Panc1 (cell line): ENCODE results near the gene GPS1.

ENCODE experiments used
- TCF7L2 ChIP-seq: IDR thresholded peaks from 2 replicates; pipeline ENCODE4 v1.6.1; 2011; ENCODE audit warnings: mild to moderate bottlenecking, low read depth, low read length, inconsistent platforms
- TF ChIP-seq, protein P1 (sequence below): fragments of 450-650 bp; IDR thresholded peaks from 2 replicates; pipeline ENCODE4 v1.5.1; 2017; ENCODE audit warnings: mild to moderate bottlenecking
- TF ChIP-seq, protein P2 (sequence below), 2 experiments: IDR thresholded peaks; 2 replicates each; pipeline ENCODE4 v1.6.1; 2011 to 2012; ENCODE audit warnings: low read depth in 2 of 2, control low read depth in 1 of 2, low read length in 1 of 2, mild to moderate bottlenecking in 1 of 2, moderate library complexity in 1 of 2; ENCODE audit not compliant: insufficient read depth in 1 of 2

DNA sequence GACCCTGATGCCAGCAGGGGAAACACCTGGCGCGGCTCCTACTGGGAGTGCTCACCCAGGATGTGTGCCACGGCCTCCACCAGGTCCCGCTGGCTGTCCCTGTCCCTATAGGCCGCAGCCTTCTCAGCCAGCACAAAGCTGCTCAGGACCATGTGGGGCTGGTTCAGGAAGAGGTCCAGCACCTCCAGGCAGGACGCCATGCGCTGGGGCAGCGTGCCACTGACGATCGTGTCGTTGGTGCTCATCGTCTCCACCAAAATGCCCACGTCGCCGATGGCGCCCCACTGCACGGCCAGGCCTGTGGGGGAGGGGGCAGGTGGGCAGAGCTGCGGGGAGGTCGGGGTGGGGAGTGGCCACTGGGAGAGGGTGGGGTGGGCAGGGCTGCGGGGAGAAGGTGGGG lies 29.8 kb downstream of the GPS1 start:
- TF ChIP-seq TCF7L2: no peak
- TF ChIP-seq, protein P1, sequence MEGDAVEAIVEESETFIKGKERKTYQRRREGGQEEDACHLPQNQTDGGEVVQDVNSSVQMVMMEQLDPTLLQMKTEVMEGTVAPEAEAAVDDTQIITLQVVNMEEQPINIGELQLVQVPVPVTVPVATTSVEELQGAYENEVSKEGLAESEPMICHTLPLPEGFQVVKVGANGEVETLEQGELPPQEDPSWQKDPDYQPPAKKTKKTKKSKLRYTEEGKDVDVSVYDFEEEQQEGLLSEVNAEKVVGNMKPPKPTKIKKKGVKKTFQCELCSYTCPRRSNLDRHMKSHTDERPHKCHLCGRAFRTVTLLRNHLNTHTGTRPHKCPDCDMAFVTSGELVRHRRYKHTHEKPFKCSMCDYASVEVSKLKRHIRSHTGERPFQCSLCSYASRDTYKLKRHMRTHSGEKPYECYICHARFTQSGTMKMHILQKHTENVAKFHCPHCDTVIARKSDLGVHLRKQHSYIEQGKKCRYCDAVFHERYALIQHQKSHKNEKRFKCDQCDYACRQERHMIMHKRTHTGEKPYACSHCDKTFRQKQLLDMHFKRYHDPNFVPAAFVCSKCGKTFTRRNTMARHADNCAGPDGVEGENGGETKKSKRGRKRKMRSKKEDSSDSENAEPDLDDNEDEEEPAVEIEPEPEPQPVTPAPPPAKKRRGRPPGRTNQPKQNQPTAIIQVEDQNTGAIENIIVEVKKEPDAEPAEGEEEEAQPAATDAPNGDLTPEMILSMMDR: no peak
- TF ChIP-seq, protein P2, sequence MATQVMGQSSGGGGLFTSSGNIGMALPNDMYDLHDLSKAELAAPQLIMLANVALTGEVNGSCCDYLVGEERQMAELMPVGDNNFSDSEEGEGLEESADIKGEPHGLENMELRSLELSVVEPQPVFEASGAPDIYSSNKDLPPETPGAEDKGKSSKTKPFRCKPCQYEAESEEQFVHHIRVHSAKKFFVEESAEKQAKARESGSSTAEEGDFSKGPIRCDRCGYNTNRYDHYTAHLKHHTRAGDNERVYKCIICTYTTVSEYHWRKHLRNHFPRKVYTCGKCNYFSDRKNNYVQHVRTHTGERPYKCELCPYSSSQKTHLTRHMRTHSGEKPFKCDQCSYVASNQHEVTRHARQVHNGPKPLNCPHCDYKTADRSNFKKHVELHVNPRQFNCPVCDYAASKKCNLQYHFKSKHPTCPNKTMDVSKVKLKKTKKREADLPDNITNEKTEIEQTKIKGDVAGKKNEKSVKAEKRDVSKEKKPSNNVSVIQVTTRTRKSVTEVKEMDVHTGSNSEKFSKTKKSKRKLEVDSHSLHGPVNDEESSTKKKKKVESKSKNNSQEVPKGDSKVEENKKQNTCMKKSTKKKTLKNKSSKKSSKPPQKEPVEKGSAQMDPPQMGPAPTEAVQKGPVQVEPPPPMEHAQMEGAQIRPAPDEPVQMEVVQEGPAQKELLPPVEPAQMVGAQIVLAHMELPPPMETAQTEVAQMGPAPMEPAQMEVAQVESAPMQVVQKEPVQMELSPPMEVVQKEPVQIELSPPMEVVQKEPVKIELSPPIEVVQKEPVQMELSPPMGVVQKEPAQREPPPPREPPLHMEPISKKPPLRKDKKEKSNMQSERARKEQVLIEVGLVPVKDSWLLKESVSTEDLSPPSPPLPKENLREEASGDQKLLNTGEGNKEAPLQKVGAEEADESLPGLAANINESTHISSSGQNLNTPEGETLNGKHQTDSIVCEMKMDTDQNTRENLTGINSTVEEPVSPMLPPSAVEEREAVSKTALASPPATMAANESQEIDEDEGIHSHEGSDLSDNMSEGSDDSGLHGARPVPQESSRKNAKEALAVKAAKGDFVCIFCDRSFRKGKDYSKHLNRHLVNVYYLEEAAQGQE (IDR thresholded peaks at IDR 0.05; ENCODE audit: insufficient read depth in 1 of 2, low read depth in 2 of 2, low read length in 1 of 2): 0 out of 4 replicates have a peak, but pooled peaks of 1 of the 2 experiments have one; percentile 12
